ENCODE measurements around the gene PARD3. TPM values are rescaled to one million over a fixed set of nuclear protein-coding genes. Genes with fewer than 3 reads are reported as not detected.

PARD3 gene
- total and polyA plus RNA-seq, 10 of the 15 experiments (the other 5 are each of a cell fraction or from before 2014, with no cell fraction given) = 2.6 to 43.1 (median 13.9) TPM

GRCh38 chr10:34464000-34464399, 351.1 kb downstream of the PARD3 start:
- no peak overlapping the region for H3K9ac ChIP-seq (ENCODE audit: control insufficient read depth, insufficient read depth, low read length)
- H3K27ac ChIP-seq (ENCODE audit: control insufficient read depth, insufficient read depth) = no peak overlapping the region
- no peaks in the 10 kb centered on the region for H4K20me1 ChIP-seq (ENCODE audit: control insufficient read depth, insufficient read depth)
- FAIRE-seq = no peak
- no TSS peak for BruUV-seq (replicated peaks)
- RAD21 ChIA-PET (ENCODE audit: unreplicated experiment) = interaction anchor here (0.7 to 1.0 kb wide), 5 partner anchors 20 to 166 kb away, joined by 3 read pairs; no protein-coding TSS in a partner anchor
- no peaks in the 10 kb centered on the region for H3K9me3 ChIP-seq (replicated peaks; ENCODE audit: control insufficient read depth, insufficient read depth, low read length)
- in situ Hi-C loops (cut with MboI) = no loop called here
- WGBS (ENCODE audit: insufficient coverage, insufficient replicate concordance, low lambda C conversion rate, missing lambda C conversion rate) = 29% methylated on average over 2 of the region's 3 CpGs
- no peaks in the 10 kb centered on the region for H3K4me1 ChIP-seq (ENCODE audit: control insufficient read depth, insufficient read depth, low read length)
- H3K79me2 ChIP-seq (ENCODE audit: control insufficient read depth, insufficient read depth, low read length) = no peaks in the 10 kb centered on the region
- SMC1A ChIA-PET (ENCODE audit: uncharacterized antibody, unreplicated experiment) = interaction anchor here (0.8 to 2.3 kb wide), 7 partner anchors 9 to 76 kb away, joined by 3 to 10 read pairs (median 4); no protein-coding TSS in a partner anchor
- H3K36me3 ChIP-seq (ENCODE audit: control insufficient read depth in 2 of 2, insufficient read depth in 2 of 2, low read length in 1 of 2) = no peaks in the 10 kb centered on the region
- TF ChIP-seq USF2 (IDR thresholded peaks at IDR 0.05; ENCODE audit: borderline replicate concordance, low read depth, low read length) (no peak), NFYA (IDR thresholded peaks at IDR 0.05; ENCODE audit: borderline replicate concordance, low read depth, low read length) (no peak), IKZF1 (conservative IDR thresholded peaks at IDR 0.05) (no peak), BCL11A (IDR thresholded peaks at IDR 0.05; ENCODE audit: low read depth, low read length) (no peak), MAX (IDR thresholded peaks at IDR 0.05; ENCODE audit: low read depth, low read length) (no peak), PAX5 (IDR thresholded peaks at IDR 0.05; ENCODE audit: borderline replicate concordance, low read depth, low read length) (no peak), MTA3 (IDR thresholded peaks at IDR 0.05; ENCODE audit: borderline replicate concordance, low read length) (no peak), MYC (IDR thresholded peaks at IDR 0.05; ENCODE audit: insufficient read depth, insufficient read length, insufficient replicate concordance, low read length, severe bottlenecking) (no peak), CBX3 (IDR thresholded peaks at IDR 0.05; ENCODE audit: borderline replicate concordance, low read depth) (no peak), SUPT20H (IDR thresholded peaks at IDR 0.05; ENCODE audit: borderline replicate concordance, control insufficient read depth, low read depth, low read length) (no peak), POLR2AphosphoS5 (IDR thresholded peaks at IDR 0.05; ENCODE audit: low read length) (no peak), BHLHE40 (IDR thresholded peaks at IDR 0.05; ENCODE audit: borderline replicate concordance in 1 of 2, low read depth in 2 of 2, low read length in 1 of 2) (no peak), SREBF2 (IDR thresholded peaks at IDR 0.05; ENCODE audit: low read length) (no peak), ZBTB33 (IDR thresholded peaks at IDR 0.05) (no peak), CREM (IDR thresholded peaks at IDR 0.05; ENCODE audit: low read depth) (no peak), EED (IDR thresholded peaks at IDR 0.05; ENCODE audit: low read depth) (no peak)
- intact Hi-C loops (cut with micrococcal nuclease; ENCODE audit: unreplicated experiment) = no loop called here
- no peak for ATAC-seq
- no peak for DNase-seq (ENCODE audit: low read depth, low spot score)
- POLR2A ChIA-PET = no interaction called here
- CTCF ChIA-PET = interaction anchor here (1.1 to 1.4 kb wide), 2 partner anchors 11 to 27 kb away, joined by 3 read pairs; no protein-coding TSS in a partner anchor
- H3K4me3 ChIP-seq = no peak overlapping the region
- H3K27me3 ChIP-seq (replicated peaks in 1 of 2; ENCODE audit: control insufficient read depth in 2 of 2, insufficient read depth in 2 of 2, low read length in 1 of 2) = no peaks in the 10 kb centered on the region
- no peak overlapping the region for H2AFZ ChIP-seq (ENCODE audit: control insufficient read depth, low read depth, low read length)
- no peak overlapping the region for H3K4me2 ChIP-seq (ENCODE audit: control insufficient read depth, insufficient read depth)

Data from GM12878 (cell line).